Measurements from ENCODE around the gene CRYBG2. TPM values are rescaled to one million over a fixed set of nuclear protein-coding genes. Genes with fewer than 3 reads are reported as not detected.

The CRYBG2 gene
- total RNA-seq, 1 experiment from 2014 or later: 21.1 TPM

- POLR2A ChIA-PET: interaction anchor here (0.6 to 1.3 kb wide), 2 partner anchors 37 to 102 kb away, joined by 4 to 5 read pairs; no protein-coding TSS in a partner anchor
Observed at GRCh38 chr1:26318338-26319064, 35.4 kb downstream of the CRYBG2 start.

More at GRCh38 chr1:26318338-26319064, 35.4 kb downstream of the CRYBG2 start:
- DNase-seq (ENCODE audit: low spot score) (no peak), ATAC-seq (no peak)
- TF ChIP-seq ETV6 (CRISPR knock-in tag; IDR thresholded peaks at IDR 0.05) (no peak), NR2C2 (CRISPR knock-in tag; IDR thresholded peaks at IDR 0.05) (no peak), ZNF532 (CRISPR knock-in tag; IDR thresholded peaks at IDR 0.05; ENCODE audit: borderline replicate concordance) (no peak), SMAD3 (CRISPR knock-in tag; IDR thresholded peaks at IDR 0.05; ENCODE audit: borderline replicate concordance) (no peak), SMAD4 (CRISPR knock-in tag; IDR thresholded peaks at IDR 0.05) (no peak), CTCF (IDR thresholded peaks at IDR 0.05) (no peak), FOXP4 (CRISPR knock-in tag; IDR thresholded peaks at IDR 0.05) (no peak), ZNF396 (CRISPR knock-in tag; IDR thresholded peaks at IDR 0.05; ENCODE audit: borderline replicate concordance) (no peak), ZBTB21 (CRISPR knock-in tag; IDR thresholded peaks at IDR 0.05; ENCODE audit: borderline replicate concordance) (no peak), SOX15 (CRISPR knock-in tag; IDR thresholded peaks at IDR 0.05) (no peak), GABPB1 (CRISPR knock-in tag; IDR thresholded peaks at IDR 0.05) (no peak), ZNF416 (CRISPR knock-in tag; IDR thresholded peaks at IDR 0.05) (no peak), TEAD4 (CRISPR knock-in tag; IDR thresholded peaks at IDR 0.05) (no peak), MYBL2 (CRISPR knock-in tag; IDR thresholded peaks at IDR 0.05) (no peak)
- TF ChIP-seq, protein P1, sequence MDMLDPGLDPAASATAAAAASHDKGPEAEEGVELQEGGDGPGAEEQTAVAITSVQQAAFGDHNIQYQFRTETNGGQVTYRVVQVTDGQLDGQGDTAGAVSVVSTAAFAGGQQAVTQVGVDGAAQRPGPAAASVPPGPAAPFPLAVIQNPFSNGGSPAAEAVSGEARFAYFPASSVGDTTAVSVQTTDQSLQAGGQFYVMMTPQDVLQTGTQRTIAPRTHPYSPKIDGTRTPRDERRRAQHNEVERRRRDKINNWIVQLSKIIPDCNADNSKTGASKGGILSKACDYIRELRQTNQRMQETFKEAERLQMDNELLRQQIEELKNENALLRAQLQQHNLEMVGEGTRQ (CRISPR knock-in tag; IDR thresholded peaks at IDR 0.05): no peak
- peaks cover 8% of the 10 kb centered on the region; the same call in 1 of the 2 replicates for H3K27me3 Mint-ChIP-seq (ENCODE audit: low read depth)
- peak overlapping the region; percentile 78; the same call in 1 of the 2 replicates for H3K27ac Mint-ChIP-seq
- CTCF ChIA-PET: interaction anchor here (0.5 to 11.1 kb wide), 12 partner anchors 27 to 128 kb away, joined by 3 to 306 read pairs (median 7); partner anchors contain the start of genes CATSPER4, CEP85, LIN28A and SH3BGRL3
- peaks cover 33% of the 10 kb centered on the region for H3K4me1 Mint-ChIP-seq
- H3K4me3 Mint-ChIP-seq: no peak overlapping the region
- no peaks in the 10 kb centered on the region for H3K9me3 Mint-ChIP-seq
- peaks cover 10% of the 10 kb centered on the region for H3K36me3 Mint-ChIP-seq

Measured in WTC11 (cell line).